GF-D8 (cell line): ENCODE results near the gene CD300LD.
"Not testable (repeated sequence)": the region's sequence is repeated elsewhere in the genome, so short reads cannot be mapped to it uniquely, and the experiment has no call there.

Experiments used
- DNase-seq: peaks from one replicate; lab custom pipeline; 2025; lab: John Stamatoyannopoulos, UW

CD300LD gene

DNA sequence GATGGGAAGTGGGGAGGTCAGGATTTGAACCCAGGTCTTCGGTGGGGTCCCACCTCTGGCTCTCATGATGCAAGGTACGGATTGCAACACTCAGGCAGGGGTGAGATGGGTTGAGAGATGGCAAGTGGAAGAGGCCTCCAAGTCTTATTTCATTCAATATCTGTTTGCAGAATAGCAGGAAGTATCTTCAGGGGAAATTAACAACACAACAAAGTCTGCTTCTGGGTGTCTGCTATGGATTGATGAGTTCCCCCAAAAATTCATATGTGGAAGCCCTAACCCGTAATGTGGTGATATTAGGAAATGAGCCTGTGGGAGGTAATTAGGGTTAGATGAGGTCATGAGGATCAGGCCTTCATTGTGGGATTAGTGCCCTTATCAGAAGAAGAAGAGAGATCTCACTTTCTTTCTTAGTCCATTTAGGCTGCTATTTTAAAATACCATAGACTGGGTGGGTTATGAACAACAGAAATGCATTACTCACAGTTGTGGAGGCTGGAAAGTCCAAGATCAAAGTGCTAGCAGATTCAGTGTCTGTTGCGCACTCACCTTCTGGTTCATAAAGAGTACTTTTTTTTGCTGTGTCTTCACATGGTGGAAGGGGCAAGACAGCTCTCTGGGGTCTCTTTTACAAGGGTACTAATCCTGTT, 20.3 kb downstream of the CD300LD start:
- no peak for DNase-seq

DNA sequence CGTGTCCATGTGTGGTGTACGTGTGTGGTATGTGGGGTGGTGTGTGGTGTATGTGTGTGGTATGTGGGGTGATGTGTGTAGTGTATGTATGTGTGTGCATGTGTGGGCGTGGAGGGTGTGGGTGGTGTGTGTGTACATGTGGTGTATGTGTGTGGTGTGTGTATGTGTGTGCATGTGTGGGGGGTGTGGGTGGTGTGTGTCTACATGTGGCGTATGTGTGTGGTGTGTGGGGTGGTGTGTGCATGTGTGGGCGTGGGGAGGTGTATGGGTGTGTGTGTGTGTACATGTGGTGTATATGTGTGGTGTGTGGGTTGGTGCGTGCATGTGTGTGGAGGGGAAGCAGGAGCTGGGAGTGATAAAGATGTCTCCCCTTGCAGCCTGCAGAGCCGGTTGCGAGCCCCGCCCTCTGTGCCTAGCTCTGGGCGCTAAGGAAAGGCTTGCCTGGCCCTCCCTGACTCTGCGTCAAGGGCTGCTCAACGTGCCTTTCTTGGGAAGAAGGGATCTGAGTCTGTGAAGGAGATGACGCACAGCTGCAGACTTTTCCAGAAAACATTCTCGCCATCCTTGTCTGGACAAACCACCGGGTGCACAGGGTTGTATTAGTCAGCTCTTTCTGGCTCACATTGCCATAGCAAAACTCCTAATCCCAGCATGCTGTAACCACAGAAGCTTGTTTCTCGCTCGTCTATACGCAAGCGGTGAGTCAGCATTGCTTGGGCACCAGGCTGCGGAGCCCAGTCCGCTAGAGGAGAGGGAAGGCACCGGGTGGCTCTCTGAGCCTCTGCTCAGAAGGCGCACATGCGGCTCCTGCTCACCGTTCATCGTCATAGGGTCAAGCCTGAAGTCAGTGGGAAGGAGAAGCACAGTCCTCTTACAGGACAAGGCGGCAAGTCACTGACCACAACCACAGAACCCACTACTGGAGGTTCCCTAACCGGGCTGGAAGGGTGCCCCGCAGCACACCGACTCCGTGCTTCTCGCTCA, 22.8 kb downstream of the CD300LD start:
- peak; percentile 36 for DNase-seq

DNA sequence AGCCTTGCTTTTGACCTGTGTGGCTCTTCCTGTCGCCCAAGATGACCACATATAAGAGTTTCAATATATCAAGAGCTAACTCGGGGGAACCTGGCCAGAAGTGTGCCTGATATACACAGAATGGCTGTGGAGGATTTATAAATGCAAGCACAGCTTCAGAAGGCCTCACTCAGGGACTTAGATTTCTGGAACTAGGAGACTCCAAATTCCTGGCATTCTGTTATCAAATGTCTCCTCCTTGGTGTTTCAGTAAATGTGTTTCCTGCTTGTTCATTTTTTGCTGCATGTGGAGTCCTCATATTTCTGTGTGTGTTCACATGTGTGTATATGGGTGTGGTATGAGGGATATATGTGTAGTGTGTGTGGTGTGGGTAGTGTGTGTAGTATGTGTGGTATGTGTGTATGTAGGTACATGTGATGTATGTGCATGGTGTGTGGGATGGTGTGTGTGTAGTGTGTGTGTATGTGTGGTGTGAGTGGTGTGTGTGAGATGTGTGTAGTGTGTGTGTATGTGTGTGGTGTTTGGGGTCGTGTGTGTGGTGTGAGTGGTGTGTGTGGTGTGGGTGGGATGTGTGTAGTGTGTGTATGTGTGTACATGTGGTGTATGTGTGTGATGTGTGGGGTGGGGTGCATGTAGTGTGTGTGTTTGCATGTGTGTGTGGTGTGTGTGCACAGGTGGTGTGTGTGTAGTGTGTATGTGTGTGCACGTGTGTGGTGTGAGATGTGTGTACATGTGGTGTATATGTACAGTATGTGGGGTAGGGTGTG, 23.8 kb downstream of the CD300LD start:
- DNase-seq = no peak

DNA sequence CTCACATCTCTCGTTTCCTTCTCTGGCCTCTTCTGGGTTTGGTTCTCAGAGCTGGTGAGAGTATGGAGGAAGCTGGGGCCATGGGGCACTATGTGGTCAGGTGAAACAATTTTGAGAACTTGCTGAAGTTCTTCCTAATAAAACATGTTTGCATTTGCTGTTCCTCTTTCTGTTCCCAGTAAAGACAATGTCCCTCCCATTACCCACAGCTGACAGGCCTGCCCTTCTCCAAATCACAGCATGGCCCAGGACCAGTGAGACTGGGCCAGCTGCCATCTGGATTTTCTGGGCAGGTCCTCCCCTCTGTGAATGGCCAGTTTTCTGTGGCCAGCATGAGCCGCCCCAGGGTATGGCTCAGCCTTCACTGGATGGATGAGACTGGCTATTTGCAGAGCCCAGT, 24.7 kb downstream of the CD300LD start, which contains the start of gene CD300H:
Gene CD300H, minus strand, starts transcription at position 113 of the 400 bp plus-strand sequence.
- DNase-seq = no peak

DNA sequence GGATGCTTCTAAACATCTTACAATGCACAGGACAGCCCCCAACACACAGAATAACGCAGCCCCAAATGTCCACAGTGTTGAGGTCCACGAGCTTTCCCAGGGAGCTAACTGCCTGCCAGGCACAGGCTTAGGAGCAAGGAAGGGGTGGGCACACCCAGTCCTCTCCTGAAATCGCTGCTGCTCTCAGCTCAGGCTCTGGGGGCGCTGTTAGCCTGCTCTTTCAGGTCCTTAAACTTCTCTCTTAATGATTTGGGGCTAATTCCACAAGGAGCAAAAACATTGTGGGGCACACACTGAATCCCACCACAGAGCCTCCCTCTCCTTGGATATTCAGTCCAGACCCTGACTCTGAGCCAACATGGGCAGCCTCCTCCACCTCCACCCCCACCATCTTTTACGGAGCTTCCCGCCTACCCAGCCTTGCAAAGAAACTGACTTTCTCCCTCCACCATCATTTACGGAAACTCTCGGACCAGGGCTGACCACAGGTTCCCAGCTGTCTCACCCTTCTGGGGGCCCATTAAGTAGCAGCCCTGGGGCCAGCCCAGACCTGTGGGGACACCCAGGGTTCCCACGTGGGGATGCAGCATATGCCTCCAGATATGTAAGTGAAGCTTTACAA, 25.8 kb downstream of the CD300LD start:
- no peak for DNase-seq

DNA sequence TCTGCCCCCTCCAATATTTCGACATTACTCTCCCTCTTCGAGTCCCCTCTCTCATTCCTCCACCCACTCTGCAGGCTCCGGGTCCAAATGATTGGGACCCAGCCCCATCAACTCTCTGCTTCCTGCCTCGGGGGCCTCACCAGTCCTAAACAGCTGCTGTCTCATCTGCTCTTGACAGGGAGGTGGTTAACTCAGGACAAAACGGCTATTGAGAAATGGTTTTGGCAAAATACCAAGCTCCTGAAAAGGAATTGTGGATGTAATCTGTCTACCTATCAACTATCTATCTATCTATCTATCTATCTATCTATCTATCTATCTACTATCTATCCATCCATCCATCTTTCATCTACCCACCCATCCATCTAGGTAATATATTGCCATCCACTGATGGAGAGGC, 27.0 kb downstream of the CD300LD start:
- DNase-seq = no peak

DNA sequence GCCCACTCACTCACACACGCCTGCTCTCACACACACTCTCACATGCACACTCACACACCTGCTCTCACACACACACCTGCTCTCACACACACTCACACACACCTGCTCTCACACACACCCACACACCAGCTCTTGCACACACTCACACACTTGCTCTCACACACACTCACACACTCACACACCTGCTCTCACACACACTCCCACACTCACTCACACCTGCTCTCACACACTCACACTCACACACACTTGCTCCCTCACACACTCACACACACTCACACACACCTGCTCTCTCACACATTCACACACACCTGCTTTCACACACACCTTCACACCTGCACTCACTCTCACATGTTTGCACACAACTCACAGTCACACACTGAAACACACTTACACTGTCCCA, 28.7 kb downstream of the CD300LD start:
- no peak for DNase-seq

DNA sequence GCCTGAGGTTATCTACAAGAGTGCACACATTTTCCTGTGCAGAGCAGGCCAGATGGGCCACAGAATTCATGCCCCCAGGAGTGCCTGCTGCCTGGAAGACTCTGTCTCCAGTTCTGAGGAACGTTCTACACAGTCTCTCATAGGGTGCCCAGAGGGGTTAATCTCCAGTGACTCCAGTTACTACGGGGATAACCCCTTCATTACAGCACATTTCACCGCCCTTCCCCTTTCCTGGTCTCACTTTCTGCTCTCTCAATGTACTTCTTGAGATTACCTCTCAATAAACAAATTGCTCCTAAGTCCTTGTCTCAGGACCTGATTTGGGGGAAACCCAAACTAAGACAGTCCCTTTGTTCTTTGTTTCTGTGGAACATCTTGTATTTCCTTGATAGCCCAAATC, 30.5 kb downstream of the CD300LD start:
- DNase-seq = no peak

DNA sequence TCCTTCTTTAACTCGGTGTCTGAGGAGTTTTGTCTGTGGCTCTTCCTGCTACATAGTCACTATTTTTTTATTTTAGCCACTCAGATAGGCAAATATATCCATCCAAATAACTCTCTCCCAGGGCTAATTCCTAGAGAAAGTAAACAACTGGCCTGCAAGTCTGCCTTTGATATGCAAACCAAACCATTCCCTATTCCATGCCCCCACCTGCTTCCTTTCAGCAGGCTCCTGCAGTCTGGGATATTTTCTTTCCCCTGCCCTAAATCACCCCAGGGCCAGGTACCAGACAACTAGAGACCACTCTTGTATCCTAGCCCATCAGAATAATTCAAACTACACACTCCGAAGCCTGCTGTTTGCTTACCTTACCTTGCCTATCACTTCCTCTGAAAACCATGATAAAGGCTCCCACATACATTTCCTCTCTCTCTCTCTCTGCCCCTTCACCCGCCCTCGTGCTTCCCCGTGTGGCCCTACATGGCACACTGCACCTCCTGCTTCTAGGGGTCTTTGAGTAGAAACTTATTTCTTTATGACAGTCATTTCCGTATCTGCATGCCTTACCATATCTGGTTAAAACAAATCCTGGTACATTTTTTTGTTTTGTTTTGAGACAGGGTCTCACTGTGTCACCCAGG, 33.1 kb downstream of the CD300LD start:
- DNase-seq = no peak

DNA sequence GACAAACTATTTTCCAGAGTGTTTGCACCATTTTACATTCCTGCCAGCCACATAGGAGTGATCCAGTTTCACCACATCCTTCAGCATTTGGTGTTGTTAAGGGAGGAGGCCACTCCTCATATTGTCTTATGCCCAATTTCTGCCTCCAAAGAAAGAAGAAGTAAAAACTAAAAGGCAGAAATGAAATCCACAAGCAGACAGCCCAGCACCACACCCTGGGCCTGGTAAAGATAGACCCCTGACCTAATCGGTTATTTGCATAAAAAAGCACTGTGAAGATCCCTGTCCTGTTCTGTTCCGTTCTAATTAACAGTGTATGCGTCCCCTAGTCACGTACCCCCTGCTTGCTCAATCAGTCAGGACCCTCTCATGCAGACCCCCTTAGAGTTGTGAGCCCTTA, 33.7 kb downstream of the CD300LD start:
- not testable (repeated sequence) for DNase-seq

DNA sequence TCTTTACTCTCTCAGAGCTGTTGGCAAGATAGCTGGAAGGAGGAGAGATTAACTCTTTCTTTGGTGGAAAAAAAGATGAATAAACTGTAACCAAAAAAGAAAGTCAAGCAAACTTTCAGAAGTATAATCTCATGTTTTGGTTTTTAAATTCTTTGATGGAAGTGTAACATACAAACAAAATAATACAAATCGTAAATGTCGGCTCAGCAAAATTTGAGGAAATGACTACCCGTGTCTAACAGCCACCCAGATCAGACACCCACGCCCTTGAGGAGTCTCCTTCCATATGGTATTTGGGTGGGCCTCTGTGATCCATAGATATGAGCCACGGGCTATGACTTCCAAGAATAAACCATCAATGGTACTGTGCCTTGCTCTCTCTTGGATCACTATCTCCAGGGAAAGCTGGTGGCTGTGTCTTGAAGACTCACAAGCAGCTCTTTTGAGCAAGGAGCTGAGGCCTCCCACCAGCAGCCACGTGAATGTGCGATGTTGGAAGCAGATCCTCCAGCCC, 36.6 kb downstream of the CD300LD start:
- no peak for DNase-seq

DNA sequence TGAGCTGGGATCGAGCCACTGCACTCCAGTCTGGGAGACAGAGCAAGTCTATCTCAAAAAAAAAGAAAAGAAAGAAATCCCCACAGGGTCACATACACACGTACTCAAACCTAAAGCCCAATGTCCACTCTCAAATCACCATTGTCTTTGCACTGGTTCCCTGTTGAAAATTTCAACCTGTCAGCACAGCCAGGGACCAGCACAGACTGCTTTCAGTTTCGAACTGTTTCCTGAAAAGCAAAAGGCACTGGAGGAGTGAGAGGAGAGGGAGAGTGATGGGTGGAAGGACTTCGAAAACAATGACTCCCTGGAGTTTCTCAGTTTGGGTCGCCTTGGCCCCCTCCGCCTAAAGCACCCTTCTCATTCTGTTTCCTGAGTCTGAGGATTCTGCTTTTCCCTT, 37.2 kb downstream of the CD300LD start:
- no peak for DNase-seq

DNA sequence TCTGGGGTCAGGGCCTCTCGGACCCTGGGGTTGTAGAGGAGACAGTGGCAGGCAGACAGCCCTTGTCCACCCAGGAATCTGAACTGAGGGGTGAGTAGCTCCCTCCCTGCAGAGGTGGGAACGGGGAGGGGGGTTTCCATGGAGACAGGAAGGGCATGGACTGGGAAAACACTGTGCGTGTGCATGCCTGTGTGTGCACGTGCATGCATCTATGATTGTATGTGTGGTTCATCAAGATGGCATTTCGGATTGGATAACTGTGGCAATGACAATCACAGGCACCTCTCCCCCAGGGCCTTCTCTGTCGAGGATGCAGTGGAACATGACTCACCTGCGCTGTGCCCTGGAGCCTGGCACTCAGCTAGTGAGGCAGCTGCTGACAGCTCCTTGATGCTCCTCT, 40.0 kb downstream of the CD300LD start:
- no peak for DNase-seq

DNA sequence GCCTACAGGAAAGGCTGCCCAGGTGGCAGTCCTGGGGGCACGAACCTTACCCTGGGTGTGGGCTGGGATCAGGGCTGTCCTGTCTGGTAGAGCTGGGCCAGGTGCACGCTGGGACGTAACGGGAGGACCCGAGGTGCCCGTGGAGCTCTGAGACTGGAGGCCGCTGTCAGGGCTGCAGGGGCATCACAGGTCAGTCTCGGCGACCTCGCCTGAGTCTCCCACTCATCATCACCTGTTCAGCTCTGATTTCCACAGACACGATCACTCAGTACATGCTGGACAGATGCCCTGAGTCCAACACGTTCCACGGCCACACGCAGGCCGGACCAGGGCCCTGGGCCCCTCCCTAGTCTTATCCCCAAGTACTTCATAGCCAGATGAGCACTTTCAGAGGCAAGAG, 41.5 kb downstream of the CD300LD start:
- no peak for DNase-seq

DNA sequence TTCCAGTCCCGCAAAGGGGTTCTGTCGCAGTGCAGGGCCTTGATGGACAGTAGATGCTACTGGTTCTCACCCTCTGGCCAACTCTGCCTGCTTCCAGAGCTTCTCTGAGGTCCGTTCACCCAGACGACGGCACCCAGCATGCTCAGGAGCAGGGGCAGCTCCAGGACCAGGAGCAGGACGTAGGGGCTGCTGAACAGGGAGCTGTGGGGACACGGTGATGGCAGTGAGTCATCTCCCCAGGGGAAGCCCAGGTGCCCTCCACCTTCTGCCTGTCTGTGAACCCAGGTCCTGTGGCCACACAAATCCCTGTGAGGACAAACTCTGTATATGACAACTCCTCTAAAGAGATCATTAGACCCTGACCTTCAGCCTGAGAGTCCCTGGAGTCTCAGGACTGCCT, 42.7 kb downstream of the CD300LD start:
- no peak for DNase-seq

DNA sequence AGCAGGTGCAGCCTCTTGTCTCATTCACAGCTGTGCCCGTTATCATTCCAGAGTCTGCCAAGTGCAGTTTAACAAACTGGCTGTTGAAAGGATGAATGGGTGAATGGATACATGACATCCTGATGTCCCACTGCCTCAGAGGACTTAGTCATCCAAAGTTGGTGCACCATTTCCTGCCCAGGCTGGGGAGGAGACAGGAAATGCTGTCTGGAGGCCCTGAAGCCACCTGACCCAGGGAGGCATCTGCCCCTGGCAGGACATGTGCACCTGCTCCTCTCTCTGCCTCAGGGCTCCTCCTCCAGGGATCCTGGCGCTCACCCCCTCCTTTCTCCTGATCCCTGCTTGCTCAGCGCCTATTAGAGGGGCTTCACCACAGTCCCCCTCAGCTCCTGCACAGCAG, 44.3 kb downstream of the CD300LD start:
- DNase-seq = no peak

DNA sequence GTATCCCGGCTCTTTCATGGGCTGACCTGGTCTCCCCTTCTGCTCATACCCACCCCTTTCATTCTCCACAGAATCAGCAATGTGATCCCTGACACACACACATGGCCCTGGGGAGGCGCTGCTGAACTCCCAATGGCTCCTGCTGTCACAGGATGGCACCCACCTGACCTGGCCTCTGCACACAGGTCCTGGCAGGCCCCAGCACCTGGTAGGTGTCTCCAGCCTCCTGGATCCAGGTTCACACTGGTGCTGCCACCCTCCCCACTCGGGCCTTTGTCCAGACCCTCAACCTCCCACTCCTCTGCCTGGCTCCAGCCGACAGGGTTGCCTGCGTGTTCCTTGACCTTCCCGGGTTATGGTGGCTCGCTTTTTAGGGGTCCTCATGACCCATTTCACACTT, 44.8 kb downstream of the CD300LD start:
- DNase-seq = no peak

DNA sequence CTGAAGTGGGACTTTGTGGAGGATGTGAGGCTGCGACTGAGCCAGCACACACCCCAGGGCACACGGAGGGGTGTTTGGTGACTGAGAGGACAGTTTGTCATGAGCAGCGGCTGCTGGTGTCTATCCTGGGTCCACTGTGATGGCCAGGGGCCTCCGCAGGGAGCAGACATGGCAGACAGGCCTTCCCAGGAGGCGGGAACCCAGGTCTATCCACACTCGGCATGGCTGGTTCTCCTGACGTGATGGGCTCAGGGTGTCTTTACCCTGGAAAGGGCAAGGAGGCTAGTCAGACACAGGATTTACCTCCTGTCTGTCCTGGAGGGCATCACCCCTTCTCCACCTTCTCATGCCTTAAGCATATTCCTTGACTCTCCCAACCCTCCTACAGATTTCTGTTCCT, 45.5 kb downstream of the CD300LD start:
- DNase-seq = no peak

DNA sequence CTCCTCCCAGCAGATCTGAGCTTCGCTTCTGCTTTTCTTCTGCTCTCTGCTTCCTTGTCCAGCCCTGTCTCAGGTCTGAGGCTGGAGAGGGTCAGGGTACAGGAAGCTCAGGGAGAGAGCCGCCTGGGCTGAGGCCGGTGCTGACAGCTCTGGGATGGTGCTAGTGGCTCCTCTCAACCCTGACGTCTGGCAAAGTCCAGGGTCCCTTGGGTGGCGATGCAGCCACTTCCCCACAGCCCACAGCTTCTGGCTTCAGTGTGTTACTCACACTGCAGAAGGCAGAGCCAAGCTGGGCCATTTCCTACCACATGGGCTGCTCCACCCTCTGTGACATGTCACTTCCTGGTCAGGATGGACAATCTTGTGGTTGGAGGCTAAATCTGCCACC, 46.2 kb downstream of the CD300LD start, which contains the start of gene CD300C:
Gene CD300C, minus strand, starts transcription at position 273 of the 388 bp plus-strand sequence. CDS start 333 bp downstream, outside the sequence.
- peak; percentile 39 for DNase-seq

DNA sequence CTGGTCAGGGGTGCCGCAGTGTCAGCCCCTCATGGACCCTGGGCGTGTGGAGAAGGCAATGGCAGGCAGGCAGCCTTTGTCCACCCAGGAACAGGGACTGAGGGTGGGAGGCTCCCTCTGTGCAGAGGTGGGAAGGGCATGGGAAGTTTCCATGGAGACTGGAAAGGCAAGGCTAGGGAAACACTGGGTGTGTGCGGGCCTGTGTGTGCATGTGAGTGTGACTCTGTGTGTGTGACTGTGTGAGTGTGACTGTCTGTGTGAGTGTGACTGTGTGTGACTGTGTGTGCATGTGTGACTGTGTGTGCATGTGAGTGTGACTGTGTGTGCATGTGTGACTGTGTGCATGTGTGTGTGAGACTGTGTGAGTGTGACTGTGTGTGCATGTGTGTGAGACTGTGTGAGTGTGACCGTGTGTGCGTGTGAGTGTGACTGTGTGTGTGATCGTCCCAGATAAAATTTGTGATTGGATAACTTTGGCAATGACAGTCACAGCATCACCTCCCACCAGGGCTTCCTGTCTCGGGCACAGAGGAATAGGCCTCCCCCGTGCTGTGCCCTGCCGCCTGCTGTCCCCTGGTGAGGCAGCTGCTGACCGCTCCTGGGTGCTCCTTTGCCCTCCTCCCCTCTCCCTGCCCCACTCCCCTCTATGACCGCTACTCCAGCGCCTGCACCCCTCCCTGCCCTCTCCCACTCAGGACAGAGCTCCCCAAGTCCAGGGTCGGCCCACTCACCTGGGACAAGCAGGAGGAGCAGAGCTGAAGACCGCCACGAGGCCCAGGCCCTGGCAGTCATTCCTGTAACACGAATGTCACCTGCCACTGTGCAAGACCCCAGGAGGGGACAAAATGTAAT, 46.9 kb downstream of the CD300LD start:
- DNase-seq = no peak
